Measurements from ENCODE around the gene GYG2.
"Not testable (repeated sequence)": the region's sequence is repeated elsewhere in the genome, so short reads cannot be mapped to it uniquely, and the experiment has no call there.

GYG2 gene

DNA sequence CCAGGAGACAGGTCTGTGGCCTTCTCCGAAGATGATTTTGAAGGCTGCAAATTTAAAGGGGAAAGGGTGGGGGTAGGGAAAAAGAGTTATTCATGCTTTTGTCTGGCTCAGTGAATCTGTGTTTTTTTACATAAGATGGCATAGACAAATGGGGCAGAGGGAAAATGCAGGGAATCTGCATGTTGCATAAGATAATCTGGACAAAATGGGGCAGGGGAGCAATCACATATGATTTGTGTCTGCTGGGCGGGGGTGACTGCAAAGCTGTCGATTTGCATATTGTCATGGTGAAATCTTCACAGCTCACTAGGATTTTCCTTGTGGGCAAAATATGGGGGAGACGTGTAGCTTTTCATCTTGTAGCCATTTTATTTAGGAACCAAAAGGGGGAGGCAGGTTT is 29.4 kb upstream of the GYG2 start:
- Histone ChIP-seq H3K27me3 (replicated peaks; ENCODE audit: control insufficient read depth, insufficient read depth, low read length) (no peaks in the 10 kb centered on the region), H3K36me3 (ENCODE audit: control insufficient read depth, insufficient read depth, low read length) (no peaks in the 10 kb centered on the region), H3K4me3 (replicated peaks; ENCODE audit: low read depth, low read length) (no peak overlapping the region)
- TF ChIP-seq, protein P1, sequence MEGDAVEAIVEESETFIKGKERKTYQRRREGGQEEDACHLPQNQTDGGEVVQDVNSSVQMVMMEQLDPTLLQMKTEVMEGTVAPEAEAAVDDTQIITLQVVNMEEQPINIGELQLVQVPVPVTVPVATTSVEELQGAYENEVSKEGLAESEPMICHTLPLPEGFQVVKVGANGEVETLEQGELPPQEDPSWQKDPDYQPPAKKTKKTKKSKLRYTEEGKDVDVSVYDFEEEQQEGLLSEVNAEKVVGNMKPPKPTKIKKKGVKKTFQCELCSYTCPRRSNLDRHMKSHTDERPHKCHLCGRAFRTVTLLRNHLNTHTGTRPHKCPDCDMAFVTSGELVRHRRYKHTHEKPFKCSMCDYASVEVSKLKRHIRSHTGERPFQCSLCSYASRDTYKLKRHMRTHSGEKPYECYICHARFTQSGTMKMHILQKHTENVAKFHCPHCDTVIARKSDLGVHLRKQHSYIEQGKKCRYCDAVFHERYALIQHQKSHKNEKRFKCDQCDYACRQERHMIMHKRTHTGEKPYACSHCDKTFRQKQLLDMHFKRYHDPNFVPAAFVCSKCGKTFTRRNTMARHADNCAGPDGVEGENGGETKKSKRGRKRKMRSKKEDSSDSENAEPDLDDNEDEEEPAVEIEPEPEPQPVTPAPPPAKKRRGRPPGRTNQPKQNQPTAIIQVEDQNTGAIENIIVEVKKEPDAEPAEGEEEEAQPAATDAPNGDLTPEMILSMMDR (IDR thresholded peaks at IDR 0.05; ENCODE audit: insufficient read depth, low read length, poor library complexity, severe bottlenecking), result no peak
- no peak for DNase-seq (ENCODE audit: extremely low read depth, insufficient read length)

GRCh38 chrX:2799980-2800379 is 28.8 kb upstream of the GYG2 start:
- not testable (repeated sequence) for H3K4me3 ChIP-seq (replicated peaks; ENCODE audit: low read depth, low read length); DNase-seq (ENCODE audit: extremely low read depth, insufficient read length); H3K27me3 ChIP-seq (replicated peaks; ENCODE audit: control insufficient read depth, insufficient read depth, low read length); H3K36me3 ChIP-seq (ENCODE audit: control insufficient read depth, insufficient read depth, low read length)

GRCh38 chrX:2801223-2801622 is 27.5 kb upstream of the GYG2 start:
- DNase-seq (ENCODE audit: extremely low read depth, insufficient read length), result no peak
- no peaks in the 10 kb centered on the region for H3K27me3 ChIP-seq (replicated peaks; ENCODE audit: control insufficient read depth, insufficient read depth, low read length)
- TF ChIP-seq, protein P1 (IDR thresholded peaks at IDR 0.05; ENCODE audit: insufficient read depth, low read length, poor library complexity, severe bottlenecking), result no peak

GRCh38 chrX:2802376-2803090 is 26.2 kb upstream of the GYG2 start:
- DNase-seq (ENCODE audit: extremely low read depth, insufficient read length); H3K36me3 ChIP-seq (ENCODE audit: control insufficient read depth, insufficient read depth, low read length); H3K4me3 ChIP-seq (replicated peaks; ENCODE audit: low read depth, low read length); H3K27me3 ChIP-seq (replicated peaks; ENCODE audit: control insufficient read depth, insufficient read depth, low read length): not testable (repeated sequence)

More at GRCh38 chrX:2801223-2801622, 27.5 kb upstream of the GYG2 start:
- H3K36me3 ChIP-seq (ENCODE audit: control insufficient read depth, insufficient read depth, low read length), result no peaks in the 10 kb centered on the region
- H3K4me3 ChIP-seq (replicated peaks; ENCODE audit: low read depth, low read length), result no peak overlapping the region

DNA sequence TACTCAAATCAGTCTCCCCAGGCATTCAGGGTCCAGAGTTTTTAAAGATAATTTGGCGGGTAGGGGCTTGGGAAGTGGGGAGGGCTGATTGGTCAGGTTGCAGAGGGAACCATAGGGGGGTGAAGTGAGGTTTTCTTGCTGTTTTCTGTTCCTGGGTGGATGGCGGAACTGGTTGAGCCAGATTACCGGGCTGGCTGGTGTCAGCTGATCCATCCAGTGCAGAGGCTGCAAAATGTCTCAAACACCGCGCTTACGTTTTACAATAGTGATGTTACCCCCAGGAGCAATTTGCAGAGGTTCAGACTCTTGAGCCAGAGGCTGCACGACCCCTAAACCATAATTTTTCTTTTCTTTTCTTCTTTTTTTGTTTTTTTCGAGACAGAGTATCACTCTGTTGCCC is 25.2 kb upstream of the GYG2 start:
- not testable (repeated sequence) for H3K4me3 ChIP-seq (replicated peaks; ENCODE audit: low read depth, low read length); DNase-seq (ENCODE audit: extremely low read depth, insufficient read length); H3K27me3 ChIP-seq (replicated peaks; ENCODE audit: control insufficient read depth, insufficient read depth, low read length)

GRCh38 chrX:2804106-2804843 is 24.5 kb upstream of the GYG2 start:
- H3K4me3 ChIP-seq (replicated peaks; ENCODE audit: low read depth, low read length); H3K36me3 ChIP-seq (ENCODE audit: control insufficient read depth, insufficient read depth, low read length); H3K27me3 ChIP-seq (replicated peaks; ENCODE audit: control insufficient read depth, insufficient read depth, low read length); DNase-seq (ENCODE audit: extremely low read depth, insufficient read length): not testable (repeated sequence)

More for the DNA sequence above, 25.2 kb upstream of the GYG2 start:
- H3K36me3 ChIP-seq (ENCODE audit: control insufficient read depth, insufficient read depth, low read length), result not testable (repeated sequence)

DNA sequence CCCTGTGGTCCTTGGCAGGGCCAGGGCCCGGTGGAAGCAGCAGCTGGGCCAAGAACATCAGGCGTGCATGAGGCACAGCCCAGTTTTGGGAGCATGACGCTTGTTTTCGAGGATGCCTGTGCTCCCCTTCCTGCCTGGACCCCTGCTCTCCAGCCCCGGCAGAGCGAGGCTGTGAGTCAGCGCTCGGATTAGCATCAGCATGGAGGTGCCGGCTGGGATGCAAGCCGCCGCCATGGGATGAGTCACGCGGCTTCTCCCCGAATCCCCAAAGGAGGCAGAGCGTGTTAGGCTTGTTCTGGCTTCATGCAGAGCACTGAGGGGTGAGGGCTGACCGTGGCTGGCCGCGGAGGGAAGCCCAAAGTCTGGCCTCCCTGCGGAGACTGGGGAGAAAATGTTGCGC is 23.9 kb upstream of the GYG2 start:
- not testable (repeated sequence) for H3K4me3 ChIP-seq (replicated peaks; ENCODE audit: low read depth, low read length); DNase-seq (ENCODE audit: extremely low read depth, insufficient read length); H3K27me3 ChIP-seq (replicated peaks; ENCODE audit: control insufficient read depth, insufficient read depth, low read length); H3K36me3 ChIP-seq (ENCODE audit: control insufficient read depth, insufficient read depth, low read length)

- DNase-seq (ENCODE audit: extremely low read depth, insufficient read length), result no peak
- Histone ChIP-seq H3K4me3 (replicated peaks; ENCODE audit: low read depth, low read length) (no peak overlapping the region), H3K27me3 (replicated peaks; ENCODE audit: control insufficient read depth, insufficient read depth, low read length) (no peaks in the 10 kb centered on the region), H3K36me3 (ENCODE audit: control insufficient read depth, insufficient read depth, low read length) (no peaks in the 10 kb centered on the region)
- TF ChIP-seq, protein P1 (IDR thresholded peaks at IDR 0.05; ENCODE audit: insufficient read depth, low read length, poor library complexity, severe bottlenecking), result no peak
Measured at GRCh38 chrX:2811271-2811670, 17.5 kb upstream of the GYG2 start.
